SK-N-SH (cell line): ENCODE measurements around the gene FSD1. TPM values are rescaled to one million over a fixed set of nuclear protein-coding genes. Genes with fewer than 3 reads are reported as not detected.

Experiments used
- CTCF ChIA-PET: fragments of 300-600, 350-600 bp; formaldehyde crosslinking; extraction: SDS; loops from one replicate; lab custom pipeline; 2021; lab: Yijun Ruan, JAX
- POLR2A ChIA-PET: fragments of 350-600 bp; sonication (Branson Sonifier 250); formaldehyde crosslinking; extraction: SDS; loops from one replicate; lab custom pipeline; 2020; ENCODE audit warnings: antibody characterized with exemption, inconsistent platforms; lab: Yijun Ruan, JAX
- DNase-seq: peaks from one replicate; pipeline ENCODE4 v3.0.0; 2012
- H2AFZ ChIP-seq: fragments of 200-600 bp; sonication (generic); 2 replicates; pipeline ENCODE4 v1.8.1; 2016; ENCODE audit warnings: antibody characterized with exemption, mild to moderate bottlenecking, low read depth
- H3F3A ChIP-seq: fragments of 200-600 bp; sonication (generic); replicated peaks from 2 replicates; pipeline ENCODE3; 2016; ENCODE audit warnings: antibody characterized with exemption, mild to moderate bottlenecking; ENCODE audit not compliant: insufficient read depth
- H3K27ac ChIP-seq, 2 experiments: fragments of 200-500 bp in 1 of 2; fragments of 200-600 bp in 1 of 2; sonication (Bioruptor generic) in 1 of 2; sonication (generic), shearing (Covaris generic) in 1 of 2; 2 replicates each; pipeline versions ENCODE4 v1.5.1 to v1.6.1; 2014 to 2016; ENCODE audit warnings: low read depth in 2 of 2, inconsistent platforms in 1 of 2, low read length in 1 of 2, mild to moderate bottlenecking in 1 of 2, mixed read lengths in 1 of 2
- H3K27me3 ChIP-seq: fragments of 200-600 bp; sonication (generic), shearing (Covaris generic); 2 replicates; pipeline ENCODE4 v1.6.1; 2016; ENCODE audit warnings: mixed run types; ENCODE audit not compliant: insufficient read depth
- H3K36me3 ChIP-seq, 2 experiments: fragments of 200-500 bp in 1 of 2; fragments of 200-600 bp in 1 of 2; sonication (Bioruptor generic) in 1 of 2; sonication (generic) in 1 of 2; replicated peaks in 1 of 2; 2 replicates each; pipeline versions ENCODE3 to v1.5.1; 2014 to 2016; ENCODE audit warnings: low read length in 1 of 2, mild to moderate bottlenecking in 1 of 2; ENCODE audit not compliant: insufficient read depth in 2 of 2, control insufficient read depth in 1 of 2
- H3K4me1 ChIP-seq, 2 experiments: fragments of 200-500 bp in 1 of 2; fragments of 200-600 bp in 1 of 2; sonication (Bioruptor generic) in 1 of 2; sonication (generic), shearing (Covaris generic) in 1 of 2; 2 replicates each; pipeline versions ENCODE4 v1.5.1 to v1.6.1; 2014 to 2016; ENCODE audit warnings: low read depth in 1 of 2, low read length in 1 of 2, mixed run types in 1 of 2; ENCODE audit not compliant: insufficient read depth in 2 of 2, control insufficient read depth in 1 of 2
- H3K4me2 ChIP-seq: fragments of 200-600 bp; sonication (generic), shearing (Covaris generic); 2 replicates; pipeline ENCODE4 v1.6.1; 2017; ENCODE audit warnings: mixed run types
- H3K4me3 ChIP-seq, 2 experiments: fragments of 200-500 bp in 1 of 2; fragments of 200-600 bp in 1 of 2; sonication (Bioruptor generic) in 1 of 2; sonication (generic), shearing (Covaris generic) in 1 of 2; 2 replicates each; pipeline versions ENCODE4 v1.5.1 to v1.8.1; 2014 to 2016; ENCODE audit warnings: low read depth in 2 of 2, inconsistent platforms in 1 of 2, low read length in 1 of 2, mild to moderate bottlenecking in 1 of 2, mixed read lengths in 1 of 2, moderate library complexity in 1 of 2
- H3K79me2 ChIP-seq: fragments of 200-600 bp; sonication (generic); 2 replicates; pipeline ENCODE4 v1.8.1; 2017; ENCODE audit warnings: mild to moderate bottlenecking; ENCODE audit not compliant: insufficient read depth
- H3K9ac ChIP-seq: fragments of 200-600 bp; sonication (generic); 2 replicates; pipeline ENCODE4 v1.6.1; 2017; ENCODE audit warnings: mixed run types
- H3K9me2 ChIP-seq: fragments of 200-600 bp; sonication (generic); 2 replicates; pipeline ENCODE4 v1.6.1; 2017; ENCODE audit warnings: mixed run types
- H3K9me3 ChIP-seq: fragments of 200-600 bp; sonication (generic); 2 replicates; pipeline ENCODE4 v1.6.1; 2017; ENCODE audit warnings: mixed run types, mild to moderate bottlenecking, moderate library complexity
- H4K20me1 ChIP-seq: fragments of 200-600 bp; sonication (generic); 2 replicates; pipeline ENCODE4 v1.6.1; 2017; ENCODE audit warnings: mild to moderate bottlenecking, mixed run types; ENCODE audit not compliant: insufficient read depth
- CHD2 ChIP-seq: fragments of 150-350 bp; IDR thresholded peaks from 2 replicates; pipeline ENCODE4 v1.6.1; 2018; ENCODE audit warnings: low read length; ENCODE audit not compliant: partially characterized antibody
- CTCF ChIP-seq: fragments of 200-600 bp; sonication (generic); IDR thresholded peaks from 2 replicates; pipeline ENCODE4 v1.6.1; 2017; ENCODE audit warnings: antibody characterized with exemption, mild to moderate bottlenecking, moderate library complexity
- FOSL2 ChIP-seq: IDR thresholded peaks from 2 replicates; pipeline ENCODE4 v1.4.0; 2012; ENCODE audit warnings: low read depth, mild to moderate bottlenecking, moderate library complexity, borderline replicate concordance
- FOXJ3 ChIP-seq: sonication (generic); formaldehyde crosslinking; IDR thresholded peaks from 2 replicates; pipeline ENCODE4 v1.5.1; 2020; ENCODE audit warnings: mild to moderate bottlenecking, missing genetic modification reagents
- MEF2A ChIP-seq: IDR thresholded peaks from 2 replicates; pipeline ENCODE4 v1.4.0; 2012; ENCODE audit warnings: low read depth, borderline replicate concordance
- NRF1 ChIP-seq: IDR thresholded peaks from 2 replicates; pipeline ENCODE4 v1.6.1; 2012; ENCODE audit warnings: low read depth, mild to moderate bottlenecking, low read length
- PBX3 ChIP-seq: IDR thresholded peaks from 2 replicates; pipeline ENCODE4; 2012
- POLR2AphosphoS5 ChIP-seq: IDR thresholded peaks from 2 replicates; pipeline ENCODE4 v1.6.1; 2012; ENCODE audit warnings: low read depth, low read length
- RAD21 ChIP-seq: IDR thresholded peaks from 2 replicates; pipeline ENCODE4 v1.6.1; 2012; ENCODE audit warnings: mild to moderate bottlenecking, low read length
- RCOR1 ChIP-seq: fragments of 150-350 bp; IDR thresholded peaks from 2 replicates; pipeline ENCODE4 v1.6.1; 2017; ENCODE audit warnings: antibody characterized with exemption, low read length
- RFX5 ChIP-seq: IDR thresholded peaks from 2 replicates; pipeline ENCODE4 v1.6.1; 2012; ENCODE audit warnings: mild to moderate bottlenecking, improper control_type of control experiment, low read length
- SIN3A ChIP-seq: IDR thresholded peaks from 2 replicates; pipeline ENCODE4 v1.6.1; 2012; ENCODE audit warnings: low read depth, mild to moderate bottlenecking, low read length, moderate library complexity, borderline replicate concordance
- TEAD4 ChIP-seq: IDR thresholded peaks from 2 replicates; pipeline ENCODE4 v1.4.0; 2012; ENCODE audit warnings: mild to moderate bottlenecking, borderline replicate concordance; ENCODE audit not compliant: insufficient read depth
- YY1 ChIP-seq: IDR thresholded peaks from 2 replicates; pipeline ENCODE4 v1.4.0; 2012; ENCODE audit warnings: low read depth, mild to moderate bottlenecking
- WGBS: methylation state at CpG from one replicate; pipeline ENCODE4 v1.1.6; 2017; ENCODE audit warnings: low lambda C conversion rate; 5-methylcytosine and 5-hydroxymethylcytosine counted together
- polyA plus RNA-seq, 3 experiments: library from polyadenylated mRNA; depleted of rRNA; stranded (reverse); fragments of >200 nt; gene quantifications; 2 replicates each; pipeline ENCODE4 v1.2.3, GENCODE V29; 2012

FSD1 gene
- polyA plus RNA-seq, 1 of the 3 experiments (the other 2 are of a cell fraction) = 49.0 TPM

- H3K4me2 ChIP-seq = no peak overlapping the region
- peaks cover 11% of the 10 kb centered on the region; the same call in 1 of the 2 replicates for H4K20me1 ChIP-seq
- no peak overlapping the region for H3K4me3 ChIP-seq
- no peak for DNase-seq
- TF ChIP-seq POLR2AphosphoS5 = 0 out of 2 replicates have a peak, but pooled peaks have one; percentile 0
- no peak for TF ChIP-seq RAD21
- TF ChIP-seq PBX3 = 0 out of 2 replicates have a peak, but pooled peaks have one; percentile 4
- TF ChIP-seq, all 33 proteins: peak for 2
- POLR2A ChIA-PET = no interaction called here
- CTCF ChIA-PET = interaction anchor here (0.7 to 8.5 kb wide), 4 partner anchors 9 to 34 kb away, joined by 3 to 84 read pairs (median 10); partner anchors contain the start of gene SH3GL1
- Histone ChIP-seq H3K79me2 (peaks cover 38% of the 10 kb centered on the region), H3K4me1 (peaks cover 7 to 13% of the 10 kb centered on the region in 2 experiments; a peak in 2 of 4 replicates), H3F3A (peaks cover 3% of the 10 kb centered on the region), H3K9ac (no peak overlapping the region), H3K9me2 (no peaks in the 10 kb centered on the region), H3K9me3 (no peaks in the 10 kb centered on the region), H3K27ac (peak overlapping the region in 1 of 2 experiments; percentile 34; a peak in 1 of 4 replicates), H3K27me3 (no peaks in the 10 kb centered on the region), H2AFZ (no peak overlapping the region), H3K36me3 (peaks cover 0 to 37% of the 10 kb centered on the region in 2 experiments)
- WGBS = 95% methylated on average over 4 of the region's 19 CpGs
Observed at GRCh38 chr19:4365791-4366665, 61.6 kb downstream of the FSD1 start.

GRCh38 chr19:4366666-4367335 is 62.4 kb downstream of the FSD1 start:
- Histone ChIP-seq H3K4me2 (no peak overlapping the region), H3K4me3 (no peak overlapping the region), H3K27me3 (no peaks in the 10 kb centered on the region), H3K36me3 (peaks cover 0 to 35% of the 10 kb centered on the region in 2 experiments), H3K9me3 (no peaks in the 10 kb centered on the region), H3K9me2 (no peaks in the 10 kb centered on the region), H2AFZ (no peak overlapping the region), H3K79me2 (peaks cover 46% of the 10 kb centered on the region), H3F3A (peaks cover 3% of the 10 kb centered on the region), H4K20me1 (peaks cover 11% of the 10 kb centered on the region; the same call in 1 of the 2 replicates), H3K9ac (no peak overlapping the region), H3K27ac (peak overlapping the region in 1 of 2 experiments; percentile 28; a peak in 1 of 4 replicates), H3K4me1 (peaks cover 7 to 20% of the 10 kb centered on the region in 2 experiments; a peak in 2 of 4 replicates)
- DNase-seq = no peak
- CTCF ChIA-PET = interaction anchor here (0.7 to 8.5 kb wide), 4 partner anchors 9 to 34 kb away, joined by 3 to 84 read pairs (median 9); partner anchors contain the start of gene SH3GL1
- 88% methylated on average over 9 of the region's 16 CpGs for WGBS
- TF ChIP-seq CHD2 (no peak), PBX3 (no peak), RCOR1 (no peak), CTCF (no peak), NRF1 (no peak), FOXJ3 (no peak), SIN3A (no peak), FOSL2 (no peak), RFX5 (no peak), MEF2A (no peak), YY1 (no peak), TEAD4 (no peak)
- POLR2A ChIA-PET = no interaction called here
